Cortex of kidney (tissue), 1 donor: Measurements from ENCODE around the gene RNF187.

Experiments
- DNase-seq: peaks from one replicate; lab custom pipeline; 2025; lab: John Stamatoyannopoulos, UW

Gene RNF187

GRCh38 chr1:228487336-228488124 lies at the start of gene RNF187:
Gene RNF187, plus strand, starts transcription at chr1:228487382.
- no peak for DNase-seq

GRCh38 chr1:228437424-228437962 lies 49.7 kb upstream of the RNF187 start:
- DNase-seq = no peak

DNA sequence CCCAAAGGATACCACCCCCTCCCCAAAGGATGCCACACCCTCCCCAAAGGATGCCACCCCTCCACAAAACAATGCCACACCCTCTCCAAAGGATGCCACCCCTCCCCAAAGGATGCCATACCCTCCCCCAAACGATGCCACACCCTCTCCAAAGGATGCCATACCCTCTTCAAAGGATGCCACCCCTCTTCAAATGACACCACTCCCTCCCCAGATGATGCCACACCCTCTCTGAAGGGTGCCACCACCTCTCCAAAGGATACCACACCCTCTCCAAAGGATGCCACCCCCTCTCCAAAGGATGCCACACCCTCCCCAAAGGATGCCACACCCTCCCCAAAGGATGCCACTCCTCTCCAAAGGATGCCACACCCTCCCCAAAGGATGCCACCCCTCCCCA lies 48.9 kb upstream of the RNF187 start:
- DNase-seq = no peak

GRCh38 chr1:228440761-228441500 lies 46.3 kb upstream of the RNF187 start:
- no peak for DNase-seq

GRCh38 chr1:228443395-228443794 lies 43.8 kb upstream of the RNF187 start:
- DNase-seq = no peak

DNA sequence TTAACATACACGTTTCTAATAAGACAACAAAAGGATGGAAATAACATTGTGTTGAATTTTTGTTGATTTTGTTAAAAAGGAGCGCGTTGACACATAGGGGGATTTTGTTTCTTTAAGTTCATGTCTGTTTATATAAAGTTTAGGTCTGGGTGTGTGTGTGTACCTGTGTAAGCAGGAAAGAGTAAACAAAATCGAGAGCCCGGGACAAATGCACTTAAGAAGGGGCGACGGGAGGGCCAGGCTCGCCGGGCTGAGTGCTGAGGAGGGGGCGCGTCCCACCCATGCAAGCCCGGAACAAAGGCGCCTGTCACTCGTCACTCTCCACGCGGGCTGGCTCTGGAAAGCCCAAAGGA lies 41.7 kb upstream of the RNF187 start:
- DNase-seq = no peak

GRCh38 chr1:228445843-228446650 lies 41.1 kb upstream of the RNF187 start:
- no peak for DNase-seq

DNA sequence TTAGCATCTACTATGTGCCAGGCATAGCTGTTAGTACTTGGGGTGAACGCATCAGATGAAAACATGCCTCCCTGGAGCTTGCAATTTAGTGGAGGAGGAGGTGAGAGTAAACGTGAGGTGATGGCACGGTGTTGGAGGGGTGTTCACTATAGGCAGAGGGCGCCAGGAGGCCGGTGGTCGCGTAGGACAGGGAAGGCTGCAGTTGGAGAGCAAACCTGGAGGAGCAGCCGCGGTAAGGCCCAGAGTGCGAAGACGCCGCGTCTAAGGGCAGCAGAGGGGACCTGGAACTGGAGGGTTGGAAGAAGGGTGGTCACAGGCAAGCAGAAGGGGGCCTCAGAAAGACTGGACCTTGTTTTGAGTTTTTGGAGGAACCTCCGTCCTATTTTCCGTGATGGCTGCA lies 40.3 kb upstream of the RNF187 start:
- no peak for DNase-seq

GRCh38 chr1:228448372-228448771 lies 38.8 kb upstream of the RNF187 start:
- DNase-seq = no peak

- DNase-seq = no peak
These were observed 37.0 kb upstream of the RNF187 start for GRCh38 chr1:228450200-228450599.

GRCh38 chr1:228452194-228453021 lies 34.8 kb upstream of the RNF187 start:
- DNase-seq = no peak

DNA sequence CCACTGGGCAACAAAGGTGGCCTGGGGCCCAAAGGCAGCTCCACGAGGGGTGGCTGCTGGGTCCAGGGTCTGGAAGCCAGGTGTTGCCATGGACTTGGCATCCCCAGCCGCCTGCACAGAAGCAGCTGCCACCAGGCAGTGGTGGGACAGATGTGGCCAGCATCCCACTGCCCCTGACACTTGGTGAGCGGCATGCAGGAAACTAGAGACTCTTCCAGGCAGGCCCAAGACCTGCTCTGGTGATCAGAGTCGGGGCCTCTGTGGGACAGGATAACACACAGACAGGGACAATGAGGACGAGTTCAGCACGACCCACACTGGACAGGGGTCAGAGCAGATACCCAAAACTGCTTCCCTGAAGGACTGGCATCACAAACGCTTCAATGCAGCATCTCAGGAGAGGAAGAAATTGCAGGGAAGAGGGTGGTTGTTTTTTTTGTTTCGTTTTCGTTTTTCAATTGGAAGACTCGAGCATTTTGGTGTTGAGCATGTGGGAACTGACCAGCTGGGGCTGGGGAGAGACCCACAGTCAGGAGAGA lies 34.1 kb upstream of the RNF187 start:
- DNase-seq = no peak

- DNase-seq = no peak
These were observed 33.6 kb upstream of the RNF187 start for GRCh38 chr1:228453614-228454013.

GRCh38 chr1:228454238-228454637 lies 32.9 kb upstream of the RNF187 start:
- DNase-seq = no peak

GRCh38 chr1:228455715-228456114 lies 31.5 kb upstream of the RNF187 start:
- no peak for DNase-seq

DNA sequence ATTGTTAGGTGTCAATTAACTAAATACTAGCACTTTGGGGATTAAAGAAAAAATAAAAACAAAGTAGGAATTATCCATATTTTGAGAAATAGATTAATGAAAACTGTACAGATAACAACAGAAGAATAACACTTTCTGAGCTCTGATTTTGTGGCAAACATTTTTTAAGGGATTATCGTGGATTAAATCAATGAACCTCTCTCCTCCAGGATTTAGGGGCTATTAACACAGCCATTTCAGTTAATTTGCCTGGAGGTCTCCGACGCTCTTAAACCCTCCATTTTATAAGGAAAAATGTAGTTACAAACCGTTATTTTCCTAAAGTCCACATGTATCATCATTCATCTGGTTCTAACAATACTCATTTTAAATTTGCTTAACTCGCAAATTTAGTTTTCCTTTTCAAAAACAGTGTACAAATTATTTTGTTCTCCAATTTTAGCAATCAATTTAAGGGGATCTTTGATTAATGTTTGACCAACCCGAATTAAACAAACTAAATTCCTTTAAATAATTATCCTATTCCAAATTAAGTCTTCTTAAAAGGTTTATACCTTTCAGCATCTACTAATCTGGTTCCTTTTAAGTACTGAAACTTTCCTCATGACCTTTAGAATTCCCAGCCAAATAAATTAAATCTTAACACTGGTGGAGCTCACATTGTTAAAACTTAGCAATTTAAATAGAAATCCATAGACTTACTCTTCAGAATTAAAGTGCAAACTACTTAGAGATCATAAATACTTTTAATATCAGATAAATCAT lies 30.7 kb upstream of the RNF187 start:
- DNase-seq = no peak

- no peak for DNase-seq
These were observed 30.2 kb upstream of the RNF187 start for GRCh38 chr1:228457017-228457395.

DNA sequence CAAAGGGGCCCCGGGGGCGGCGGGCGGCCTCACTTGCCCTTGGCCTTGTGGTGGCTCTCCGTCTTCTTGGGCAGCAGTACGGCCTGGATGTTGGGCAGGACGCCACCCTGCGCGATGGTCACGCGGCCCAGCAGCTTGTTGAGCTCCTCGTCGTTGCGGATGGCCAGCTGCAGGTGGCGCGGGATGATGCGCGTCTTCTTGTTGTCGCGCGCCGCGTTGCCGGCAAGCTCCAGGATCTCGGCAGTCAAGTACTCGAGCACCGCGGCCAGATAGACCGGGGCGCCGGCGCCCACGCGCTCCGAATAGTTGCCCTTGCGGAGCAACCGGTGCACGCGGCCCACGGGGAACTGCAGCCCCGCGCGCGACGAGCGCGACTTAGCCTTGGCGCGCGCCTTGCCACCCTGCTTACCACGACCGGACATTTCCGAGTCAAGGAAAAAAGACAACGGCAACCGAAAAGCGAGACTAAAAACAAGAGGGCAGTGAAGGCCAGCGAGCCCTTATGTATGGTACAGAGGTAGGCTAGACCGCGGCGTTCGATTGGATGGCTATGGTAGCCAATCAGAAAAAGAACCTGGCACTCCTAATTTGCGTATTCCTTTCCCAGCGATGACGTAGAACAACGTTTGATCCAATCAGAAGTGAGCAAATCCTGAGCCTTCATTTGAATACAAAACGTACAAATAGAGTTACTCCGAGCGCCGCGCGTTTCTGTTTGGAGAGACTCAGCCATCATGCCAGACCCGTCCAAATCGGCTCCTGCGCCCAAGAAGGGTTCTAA lies 29.6 kb upstream of the RNF187 start:
- DNase-seq = no peak

DNA sequence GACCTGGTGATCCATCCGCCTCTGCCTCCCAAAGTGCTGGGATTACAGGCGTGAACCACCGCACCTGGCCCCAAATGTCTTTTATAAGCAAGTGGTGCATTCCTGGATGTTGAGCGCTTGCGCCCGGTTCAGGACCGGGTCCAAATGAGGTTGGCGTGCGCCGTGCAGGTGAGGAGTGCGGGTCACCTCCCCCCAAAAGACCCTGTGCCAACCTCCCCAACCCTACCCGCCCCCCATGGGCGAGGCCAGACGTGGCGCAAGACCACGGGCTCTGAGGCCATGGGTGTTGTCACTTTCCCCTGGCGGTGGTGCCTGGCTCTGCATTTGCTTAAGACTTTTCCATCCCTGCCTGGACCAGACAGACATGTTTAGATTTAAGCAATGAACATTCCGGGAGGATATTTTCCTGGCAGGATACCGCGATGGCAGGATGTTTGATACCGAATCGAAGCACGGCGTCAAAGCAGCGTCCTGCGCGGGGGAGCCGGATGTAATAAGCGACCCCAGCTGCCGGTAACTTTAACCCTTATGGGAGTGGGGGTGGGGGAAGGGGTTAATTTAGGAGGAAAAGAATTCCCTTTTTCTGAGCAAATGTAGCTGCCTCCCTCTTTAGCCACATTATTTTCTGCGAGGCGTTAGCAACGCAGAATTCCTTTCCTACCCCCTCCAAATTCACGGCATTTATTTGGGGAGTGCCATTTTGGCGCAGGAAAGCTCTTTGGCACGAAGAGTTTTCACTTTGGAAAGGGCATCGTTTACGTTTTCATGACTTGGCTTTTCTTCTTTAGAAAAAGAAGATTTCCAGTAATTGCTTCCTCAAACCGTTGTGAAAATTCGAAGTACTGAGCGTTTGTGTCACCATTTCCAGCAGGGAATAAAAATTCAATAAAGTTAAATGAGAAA lies 27.8 kb upstream of the RNF187 start:
- no peak for DNase-seq
